Muscle of back (tissue), 13 donors: Measurements from ENCODE around the gene ACADVL. TPM values are rescaled to one million over a fixed set of nuclear protein-coding genes. Genes with fewer than 3 reads are reported as not detected.
"Not testable (repeated sequence)": the region's sequence is repeated elsewhere in the genome, so short reads cannot be mapped to it uniquely, and the experiment has no call there.

Source experiments
- DNase-seq, 3 donors: peaks; one replicate each; pipeline versions ENCODE4 v3.0.0 to v3.0.0-alpha.2; 2013
- long read RNA-seq, 9 donors: transcript quantifications; one replicate each; lab custom pipeline, GENCODE V29; 2026
- polyA plus RNA-seq, 10 donors: library from polyadenylated mRNA; unstranded; fragments of 120-200 nt; gene quantifications; one replicate each; pipeline ENCODE4 v1.2.1, GENCODE V29; 2013; ENCODE audit not compliant: insufficient read length in 10 of 10

ACADVL gene
- 100 to 1,000 TPM; 178 to 376 (median 256) TPM for polyA plus RNA-seq
- long read RNA-seq, donor 1, transcript ACADVL-203 (20 exons, 2,323 nt), result major isoform, 13 of 477 reads
- long read RNA-seq, donor 1, transcript ACADVL-214 (1 exons, 1,732 nt), result minor isoform, 6 of 477 reads
- long read RNA-seq, donor 1, partial matches to known transcripts, result 432 of 477 reads
- long read RNA-seq, donor 1, other reads (novel, unspliced or antisense), result 16 of 477 reads
- long read RNA-seq, donor 2, transcript ACADVL-203 (20 exons, 2,323 nt), result major isoform, 11 of 28 reads
- long read RNA-seq, donor 2, partial matches to known transcripts, result 6 of 28 reads
- long read RNA-seq, donor 2, other reads (novel, unspliced or antisense), result 0 of 28 reads
- long read RNA-seq, donor 3, result 0 reads
- long read RNA-seq, donor 4, transcript ACADVL-203 (20 exons, 2,323 nt), result major isoform, 8 of 22 reads
- long read RNA-seq, donor 4, partial matches to known transcripts, result 0 of 22 reads
- long read RNA-seq, donor 4, other reads (novel, unspliced or antisense), result 0 of 22 reads
- long read RNA-seq, donor 5, transcript ACADVL-203 (20 exons, 2,323 nt), result major isoform, 15 of 749 reads
- long read RNA-seq, donor 5, partial matches to known transcripts, result 705 of 749 reads
- long read RNA-seq, donor 5, other reads (novel, unspliced or antisense), result 11 of 749 reads
- long read RNA-seq, donor 6, transcript ACADVL-203 (20 exons, 2,323 nt), result major isoform, 22 of 67 reads
- long read RNA-seq, donor 6, transcript ACADVL-214 (1 exons, 1,732 nt), result minor isoform, 12 of 67 reads
- long read RNA-seq, donor 6, transcript ACADVL-206 (8 exons, 1,212 nt), result minor isoform, 5 of 67 reads
- long read RNA-seq, donor 6, partial matches to known transcripts, result 18 of 67 reads
- long read RNA-seq, donor 6, other reads (novel, unspliced or antisense), result 0 of 67 reads
- long read RNA-seq, donor 7, transcript ACADVL-206 (8 exons, 1,212 nt), result major isoform, 9 of 40 reads
- long read RNA-seq, donor 7, transcript ACADVL-203 (20 exons, 2,323 nt), result minor isoform, 5 of 40 reads
- long read RNA-seq, donor 7, partial matches to known transcripts, result 12 of 40 reads
- long read RNA-seq, donor 7, other reads (novel, unspliced or antisense), result 0 of 40 reads
- long read RNA-seq, donor 8, transcript ACADVL-203 (20 exons, 2,323 nt), result major isoform, 6 of 17 reads
- long read RNA-seq, donor 8, transcript ACADVL-206 (8 exons, 1,212 nt), result minor isoform, 5 of 17 reads
- long read RNA-seq, donor 8, partial matches to known transcripts, result 0 of 17 reads
- long read RNA-seq, donor 8, other reads (novel, unspliced or antisense), result 0 of 17 reads
- long read RNA-seq, donor 9, partial matches to known transcripts, result 0 of 5 reads
- long read RNA-seq, donor 9, other reads (novel, unspliced or antisense), result 0 of 5 reads

DNA sequence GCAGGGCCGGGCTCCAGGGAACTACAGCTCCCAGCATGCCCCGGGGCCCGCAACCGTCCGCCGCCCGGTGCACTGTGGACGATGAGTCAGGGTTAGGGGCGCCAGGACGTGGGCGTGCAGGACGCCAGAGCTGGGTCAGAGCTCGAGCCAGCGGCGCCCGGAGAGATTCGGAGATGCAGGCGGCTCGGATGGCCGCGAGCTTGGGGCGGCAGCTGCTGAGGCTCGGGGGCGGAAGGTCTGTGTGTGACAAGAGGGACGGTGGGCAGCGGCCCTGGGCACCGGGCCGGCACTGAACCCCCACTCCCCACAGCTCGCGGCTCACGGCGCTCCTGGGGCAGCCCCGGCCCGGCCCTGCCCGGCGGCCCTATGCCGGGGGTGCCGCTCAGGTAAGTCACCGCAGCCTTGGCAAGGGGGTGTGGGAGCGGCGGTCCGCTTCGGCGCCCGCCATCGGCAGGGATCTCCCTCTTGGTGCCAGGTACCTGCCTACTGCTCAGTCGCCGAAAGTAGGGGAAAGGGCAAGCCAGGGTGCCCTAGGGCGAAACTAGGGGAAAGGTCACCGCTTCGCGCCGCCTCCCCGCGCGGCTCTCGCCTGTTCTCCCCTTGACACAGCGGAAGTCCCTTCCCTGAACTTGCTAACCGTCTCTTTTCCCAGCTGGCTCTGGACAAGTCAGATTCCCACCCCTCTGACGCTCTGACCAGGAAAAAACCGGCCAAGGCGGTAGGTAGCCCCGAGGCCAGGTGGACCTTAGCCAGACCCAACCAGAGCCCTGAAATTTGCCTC is at the start of gene ACADVL, which contains the start of gene DLG4:
Gene ACADVL (plus strand): TSS at position 127 of the 781 bp plus-strand sequence. CDS start 47 bp downstream, at position 174.
Gene DLG4 (minus strand): TSS at position 25 of the 781 bp plus-strand sequence.
- DNase-seq, result peak; percentile 86 to 97 (median 93)

DNA sequence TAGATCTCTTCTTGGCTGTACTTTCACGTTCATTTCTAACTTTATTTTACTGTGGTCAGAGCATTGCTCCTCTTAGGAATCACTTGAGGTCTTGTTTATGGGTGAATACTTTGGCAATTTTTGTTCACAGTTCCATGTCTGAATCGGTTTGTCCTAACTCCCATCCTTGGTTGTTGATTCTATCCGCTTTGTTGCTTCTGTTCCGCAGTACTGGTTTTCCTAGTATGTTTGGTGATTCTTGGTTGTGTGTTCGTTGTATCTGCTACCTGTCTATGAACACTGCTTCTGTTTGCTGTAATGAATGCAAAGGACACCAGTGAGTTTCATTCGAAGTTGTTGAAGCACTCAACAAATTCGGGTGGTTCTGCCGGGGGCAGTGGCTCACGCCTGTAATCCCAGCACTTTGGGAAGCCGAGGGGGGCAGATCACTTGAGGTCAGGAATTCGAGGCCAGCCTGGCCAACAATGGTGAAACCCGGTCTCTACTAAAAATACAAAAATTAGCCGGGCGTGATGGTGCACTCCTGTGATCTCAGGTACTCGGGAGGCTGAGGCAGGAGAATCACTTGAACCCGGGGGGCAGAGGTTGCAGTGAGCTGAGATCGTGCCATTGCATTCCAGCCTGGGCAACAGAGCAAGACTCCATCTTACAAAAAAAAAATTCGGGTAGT is 47.1 kb upstream of the ACADVL start:
- DNase-seq, result not testable (repeated sequence)

DNA sequence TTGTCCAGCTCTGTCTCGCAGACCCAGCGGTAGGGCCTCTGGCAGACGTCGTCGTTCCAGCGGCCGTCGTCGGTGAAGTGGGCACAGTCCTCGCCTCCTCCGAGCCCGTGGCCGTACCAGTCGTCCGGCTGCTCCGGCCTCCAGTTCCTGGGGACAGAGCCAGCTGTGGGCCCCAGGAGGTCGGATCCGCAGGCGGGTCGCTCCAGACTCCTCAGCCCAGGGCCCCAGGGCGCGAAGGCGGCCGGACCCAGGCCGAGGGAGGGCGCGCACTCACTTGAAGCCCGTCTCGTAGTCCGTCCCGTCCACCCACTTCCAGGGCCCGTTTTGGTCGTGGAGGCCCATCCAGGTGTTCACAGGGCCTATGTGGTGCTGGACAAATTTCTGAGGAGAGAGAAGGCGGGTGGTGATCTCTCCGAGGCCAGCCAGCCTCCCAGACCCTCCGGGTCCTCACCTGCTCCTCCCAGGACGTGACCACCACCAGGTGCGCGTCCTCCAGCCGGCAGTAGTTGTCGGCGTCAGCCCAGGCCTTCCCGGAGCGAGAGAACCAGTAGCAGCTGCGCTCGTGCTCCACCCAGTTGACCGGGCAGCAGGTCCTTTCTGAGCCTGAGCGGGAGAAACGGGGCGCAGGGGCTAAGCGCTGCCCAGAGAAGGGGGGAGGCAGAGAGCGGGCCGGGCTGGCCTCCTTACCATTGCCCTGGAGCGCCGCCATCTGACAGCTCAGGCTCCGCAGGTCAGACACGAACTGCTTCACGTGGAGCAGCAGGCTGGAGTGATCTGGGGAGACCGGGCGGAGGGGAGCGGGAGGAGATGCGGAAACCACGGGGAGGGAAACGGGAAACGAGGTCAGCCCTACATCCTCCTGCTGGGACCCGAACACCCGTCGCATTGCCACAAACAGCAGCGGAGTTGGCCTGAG is 45.8 kb upstream of the ACADVL start:
- peak in 2 of 3 donors; percentile 42 to 79 for DNase-seq

DNA sequence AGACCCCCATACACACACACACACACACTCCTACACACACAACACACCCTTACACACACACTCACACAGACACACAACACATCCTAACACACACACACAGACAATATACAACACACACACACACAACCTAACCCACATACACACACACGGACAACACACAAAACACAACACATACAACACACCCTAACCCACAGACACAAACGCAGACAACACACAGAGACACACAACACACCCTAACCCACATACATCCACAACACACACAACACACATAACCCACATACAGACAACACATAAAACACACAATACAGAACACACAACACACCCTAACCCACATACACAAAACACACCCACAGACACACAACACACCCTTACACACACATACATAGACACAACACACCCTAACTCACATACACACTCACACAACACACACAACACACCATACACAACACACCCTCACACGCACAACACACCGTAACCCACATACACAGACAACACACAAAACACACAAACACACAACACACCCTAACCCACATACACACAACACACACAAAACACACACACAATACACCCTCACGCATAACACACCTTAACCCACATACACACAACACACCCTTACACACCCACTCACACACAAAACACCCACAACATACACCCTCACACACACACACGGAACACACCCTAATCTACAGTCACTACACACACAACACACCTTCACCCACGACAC is 45.0 kb upstream of the ACADVL start:
- DNase-seq, result no peak

DNA sequence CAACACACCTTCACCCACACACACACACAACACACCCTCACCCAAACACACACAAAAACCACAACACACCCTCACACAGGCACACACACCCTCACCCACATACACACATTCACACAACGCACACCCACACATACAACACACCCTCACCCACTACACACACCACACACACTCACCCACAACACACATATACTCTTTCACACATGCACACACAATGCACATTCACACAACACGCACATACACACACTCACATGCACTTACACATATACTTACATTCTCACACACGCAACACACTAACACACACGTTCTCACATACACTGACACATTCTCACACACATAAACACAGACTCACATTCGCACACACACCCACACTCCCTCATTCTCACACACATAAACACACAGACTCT is 44.4 kb upstream of the ACADVL start:
- DNase-seq, result no peak

DNA sequence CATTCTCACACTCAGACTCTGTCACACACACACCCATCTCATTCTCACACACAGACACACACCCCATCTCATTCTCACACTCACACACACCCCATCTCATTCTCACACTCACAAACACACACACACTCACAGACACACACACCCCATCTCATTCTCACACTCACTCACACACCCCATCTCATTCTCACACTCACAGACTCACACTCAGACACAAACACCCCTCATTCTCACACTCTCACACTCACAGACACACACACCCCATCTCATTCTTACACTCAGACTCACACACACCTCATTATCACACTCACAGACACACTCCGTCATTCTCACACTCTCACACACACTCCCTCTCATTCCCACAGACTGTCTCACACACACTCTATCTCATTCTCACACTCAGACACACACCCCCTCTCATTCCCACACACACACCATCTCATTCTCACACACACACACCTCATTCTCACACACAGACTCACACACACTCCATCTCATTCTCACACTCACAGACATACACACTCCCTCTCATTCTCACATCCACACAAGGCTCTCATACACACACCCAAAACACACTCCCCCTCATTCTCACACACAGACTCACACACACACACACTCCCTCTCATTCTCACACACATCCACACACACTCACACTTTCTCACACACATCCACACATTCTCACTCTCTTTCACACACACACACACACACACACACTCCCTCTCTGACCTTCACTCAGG is 43.5 kb upstream of the ACADVL start:
- DNase-seq, result peak in 1 of 3 donors; percentile 28

DNA sequence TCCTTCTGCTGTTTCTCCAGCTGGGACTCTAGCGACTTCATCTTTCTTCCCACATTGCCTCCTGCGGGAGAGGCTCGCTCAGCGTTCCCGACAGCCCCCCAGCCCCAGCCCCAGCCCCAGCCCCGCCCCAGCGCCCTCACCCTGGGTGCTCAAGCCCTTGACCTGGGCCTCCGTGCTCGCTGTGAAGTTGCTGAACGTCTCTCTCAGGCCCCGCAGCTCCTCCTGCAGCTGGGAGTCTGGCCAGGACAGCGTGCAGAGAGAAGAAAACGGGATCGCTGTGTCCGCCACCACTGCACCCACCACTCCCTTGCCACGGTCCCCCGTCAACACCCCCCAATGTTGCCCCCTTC is 42.9 kb upstream of the ACADVL start:
- DNase-seq, result peak in 1 of 3 donors; percentile 64

DNA sequence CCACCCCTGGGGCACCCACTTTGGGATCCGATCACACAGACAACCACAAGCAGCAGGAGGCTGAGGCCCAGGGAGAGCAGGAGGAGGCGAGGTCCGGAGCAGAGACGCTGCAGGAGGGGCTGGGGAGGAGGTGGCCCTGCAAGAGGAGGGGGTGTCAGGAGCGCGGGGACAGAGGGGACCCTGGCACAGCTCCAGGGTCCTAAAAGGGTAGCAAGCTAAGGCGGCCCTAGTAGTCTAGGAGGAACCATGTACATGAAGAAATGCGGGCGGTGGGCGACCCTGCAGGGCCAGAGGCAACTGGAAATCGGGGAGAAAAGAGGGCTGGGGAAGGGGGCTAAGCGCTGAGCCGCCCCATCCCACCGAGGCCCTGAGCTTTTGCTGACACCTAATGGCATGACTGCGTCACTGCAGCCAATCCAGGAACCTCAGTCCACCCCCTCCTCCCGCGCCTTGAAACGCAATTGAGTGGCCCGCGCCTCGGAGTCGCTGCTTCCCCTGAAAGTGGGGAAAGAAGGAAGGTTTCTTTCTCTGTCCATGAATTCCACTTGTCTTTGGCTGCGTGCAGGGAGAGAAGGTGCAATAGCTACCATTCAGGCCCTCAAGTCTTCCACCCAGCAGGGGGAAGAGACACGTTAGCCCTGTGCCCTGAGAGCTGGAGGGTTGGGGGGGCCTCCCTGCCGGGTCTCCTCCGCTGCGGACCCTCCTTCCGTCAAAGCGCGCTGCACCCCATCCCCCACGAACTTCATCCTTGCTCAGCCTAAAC is 42.4 kb upstream of the ACADVL start:
- peak; percentile 57 to 90 (median 78) for DNase-seq

DNA sequence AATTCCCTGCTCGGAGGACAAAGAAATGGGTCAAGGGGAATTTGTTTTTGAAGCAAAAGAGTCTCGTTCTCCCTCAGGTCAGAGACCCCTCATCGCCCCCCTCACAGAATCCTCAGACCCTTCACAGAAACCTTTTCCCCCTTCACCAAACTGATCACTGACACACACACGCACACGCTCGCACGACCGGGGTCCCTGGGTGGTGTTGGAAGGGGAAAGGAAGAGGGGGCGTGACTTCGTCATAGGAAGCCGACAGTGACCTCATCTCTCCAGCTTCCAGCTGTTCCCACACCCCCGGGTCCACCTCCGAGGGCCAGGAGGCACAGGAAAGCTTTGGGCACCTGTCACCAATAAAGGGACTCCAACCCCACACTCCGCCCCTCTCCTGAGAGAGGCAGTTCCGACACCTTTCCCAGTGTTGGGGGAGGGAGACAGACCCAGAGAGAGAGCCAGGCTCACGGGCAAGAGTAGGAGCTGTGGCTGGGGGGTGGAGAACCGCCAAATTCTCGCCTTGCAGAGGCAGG is 41.7 kb upstream of the ACADVL start:
- DNase-seq, result peak in 1 of 3 donors; percentile 73

DNA sequence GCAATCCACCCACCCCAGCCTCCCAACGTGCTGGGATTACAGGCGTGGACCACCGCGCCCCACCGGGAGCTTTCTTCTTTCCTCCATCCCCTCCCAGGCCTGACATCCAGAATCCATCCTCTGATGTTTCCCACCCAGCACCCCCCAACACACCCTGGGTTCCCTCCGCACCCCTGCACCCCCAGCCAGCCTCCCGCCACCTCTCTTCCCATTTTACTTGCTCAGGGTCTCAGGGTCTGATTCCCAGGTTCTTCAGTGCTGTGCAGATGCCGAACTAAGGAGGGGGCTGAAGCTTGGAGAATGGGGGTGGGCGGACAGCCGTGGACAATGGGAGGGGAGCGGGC is 40.8 kb upstream of the ACADVL start:
- no peak for DNase-seq

DNA sequence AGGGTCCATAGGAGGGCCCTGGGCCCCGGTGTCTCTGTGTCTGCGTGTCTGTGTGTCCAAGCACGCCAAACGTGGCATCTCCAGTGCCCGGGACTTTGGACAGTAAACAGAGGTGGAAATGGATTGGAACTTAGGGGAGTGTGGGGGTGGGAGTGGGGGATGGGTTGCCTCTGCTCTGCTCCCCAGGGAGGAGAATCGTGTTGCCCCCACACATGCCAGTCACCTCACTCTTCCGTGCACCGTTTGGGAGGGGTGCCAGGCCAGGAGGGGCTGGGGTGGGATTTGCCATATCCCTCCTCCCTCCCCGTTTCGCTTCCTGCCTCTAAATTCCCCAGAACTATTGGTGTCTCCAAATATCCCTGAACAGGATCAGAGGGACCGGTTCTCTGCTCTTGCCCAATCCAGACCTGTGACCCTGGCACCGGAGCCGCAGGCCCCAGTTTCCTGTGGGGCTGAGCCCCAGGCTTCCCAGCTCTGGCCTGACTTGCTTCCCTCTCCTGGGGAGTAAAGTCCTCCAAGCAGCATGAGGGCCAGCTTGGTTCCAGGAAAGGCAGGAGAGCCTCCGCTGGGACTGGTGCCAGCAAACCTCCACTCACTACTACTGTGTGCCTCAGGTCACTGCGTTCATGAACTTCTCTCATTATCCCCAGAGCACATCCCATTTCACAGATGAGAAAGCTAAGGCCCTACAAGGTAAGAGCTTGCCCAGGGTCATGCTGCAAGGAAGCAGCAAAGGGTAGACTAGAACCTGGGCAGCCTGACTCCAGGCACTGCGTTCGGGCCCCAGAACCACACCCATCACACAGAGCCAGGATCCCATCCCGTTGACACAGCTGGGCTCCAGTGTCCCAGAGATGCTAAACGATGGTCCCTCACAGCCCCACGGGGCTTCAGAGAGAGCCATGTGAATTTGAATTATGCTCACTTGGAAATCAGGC is 40.2 kb upstream of the ACADVL start, which contains the start of gene ASGR1:
Gene ASGR1 (minus strand): TSS at position 54 of the 938 bp plus-strand sequence. CDS start 807 bp downstream, outside the sequence.
- DNase-seq, result no peak

DNA sequence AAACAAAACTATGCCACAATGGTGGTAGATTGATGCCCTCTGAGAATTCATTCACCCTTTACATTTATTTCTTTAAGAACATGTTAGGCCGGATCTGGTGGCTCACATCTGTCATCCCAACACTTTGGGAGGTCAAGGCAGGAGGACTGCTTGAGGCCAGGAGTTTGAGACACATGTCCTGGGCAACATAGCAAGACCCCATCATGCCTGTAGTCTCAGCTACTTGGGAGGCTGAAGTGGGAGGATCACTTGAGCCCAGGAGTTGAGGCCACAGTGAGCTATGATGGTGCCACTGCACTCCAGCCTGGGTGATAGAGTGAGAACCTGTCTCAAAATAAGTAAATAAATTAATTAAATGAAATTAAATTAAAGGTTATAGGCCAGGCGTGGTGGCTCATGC is 37.6 kb upstream of the ACADVL start:
- not testable (repeated sequence) for DNase-seq

DNA sequence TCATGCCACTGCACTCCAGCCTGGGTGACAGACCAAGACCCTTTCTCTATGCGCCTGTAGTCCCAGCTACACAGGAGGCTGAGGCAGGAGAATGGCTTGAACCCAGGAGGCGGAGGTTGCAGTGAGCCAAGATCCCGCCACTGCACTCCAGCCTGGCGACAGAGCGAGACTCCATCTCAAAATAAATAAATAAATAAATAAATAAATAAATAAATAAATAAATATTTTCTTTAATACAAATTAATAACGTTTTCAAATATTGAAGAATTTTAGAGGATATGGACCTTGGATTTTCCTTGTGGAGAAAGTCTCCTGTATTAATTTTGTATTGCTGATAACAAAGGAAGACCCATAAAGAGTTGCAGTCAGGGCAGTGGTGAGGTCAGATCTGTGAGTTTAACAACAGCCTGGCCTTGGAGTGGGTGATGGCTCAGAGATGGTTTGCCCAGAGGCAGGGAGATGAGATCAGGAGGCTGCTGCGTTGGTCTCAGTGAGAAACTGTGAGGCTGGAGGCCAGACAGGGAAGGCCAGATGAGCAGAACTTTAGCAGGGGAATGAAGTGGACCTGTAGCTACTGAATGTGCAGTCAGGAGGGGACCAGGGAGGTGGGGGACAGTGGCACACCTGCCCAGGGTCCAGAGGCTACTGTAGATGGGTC is 36.2 kb upstream of the ACADVL start:
- no peak for DNase-seq

DNA sequence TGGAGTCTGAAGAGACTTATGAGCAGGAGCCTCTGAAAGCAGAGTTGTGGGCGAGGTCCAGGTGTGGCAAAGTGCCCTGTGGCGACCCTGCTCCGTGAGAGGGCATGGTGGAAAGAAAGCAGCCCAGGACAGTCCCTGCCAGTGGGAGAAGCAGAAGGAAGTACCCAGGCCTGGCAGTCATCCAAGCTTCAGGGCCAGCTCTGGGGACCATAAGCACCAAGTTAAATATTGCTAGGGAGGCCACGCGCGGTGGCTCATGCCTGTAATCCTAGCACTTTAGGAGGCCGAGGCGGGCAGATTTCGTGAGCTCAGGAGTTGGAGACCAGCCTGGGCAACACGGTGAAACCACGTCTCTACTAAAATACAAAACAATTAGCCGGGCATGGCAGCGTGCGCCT is 35.6 kb upstream of the ACADVL start:
- DNase-seq, result no peak

DNA sequence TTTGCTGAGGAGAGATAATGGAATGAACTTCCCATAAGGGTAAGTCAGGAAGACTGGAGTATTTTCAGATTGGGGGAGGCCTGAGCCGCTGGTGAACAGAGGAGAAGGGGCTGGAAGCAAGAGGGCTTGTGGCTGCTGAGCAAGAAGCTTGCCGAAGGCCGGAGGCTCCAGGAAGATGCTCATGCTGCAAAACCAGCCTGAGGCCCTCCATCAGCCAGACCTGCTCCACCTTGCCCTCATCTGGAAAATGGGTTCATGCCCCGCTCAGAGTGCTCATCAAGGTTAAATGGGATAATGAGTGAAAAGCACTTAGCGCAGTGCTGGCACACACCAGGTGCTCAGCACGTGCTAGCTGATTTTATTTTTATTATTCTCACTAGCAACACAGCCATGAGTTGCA is 35.1 kb upstream of the ACADVL start:
- no peak for DNase-seq
